GM18870 (cell line): ENCODE data around the gene ESYT2.
"Not testable (repeated sequence)": the region's sequence is repeated elsewhere in the genome, so short reads cannot be mapped to it uniquely, and the experiment has no call there.

Source experiments
- ATAC-seq: cut with Tn5 transposase; IDR thresholded peaks from one replicate; pipeline ENCODE4 v1.9.1; 2021; ENCODE audit warnings: moderate library complexity; ENCODE audit not compliant: unreplicated experiment

ESYT2 gene

GRCh38 chr7:158858592-158859503 lies 29.5 kb upstream of the ESYT2 start:
- ATAC-seq: no peak

GRCh38 chr7:158856883-158857668 lies 27.8 kb upstream of the ESYT2 start:
- ATAC-seq: no peak

GRCh38 chr7:158854681-158855081 lies 25.4 kb upstream of the ESYT2 start:
- no peak for ATAC-seq

- ATAC-seq: no peak
Observed at GRCh38 chr7:158850545-158851102, 21.3 kb upstream of the ESYT2 start.

- no peak for ATAC-seq
Observed at GRCh38 chr7:158849768-158850544, 20.6 kb upstream of the ESYT2 start.

GRCh38 chr7:158849442-158849767 lies 20.1 kb upstream of the ESYT2 start:
- no peak for ATAC-seq

- ATAC-seq: no peak
Observed at GRCh38 chr7:158847451-158847866, 18.1 kb upstream of the ESYT2 start.

- no peak for ATAC-seq
Observed at GRCh38 chr7:158846304-158846703, 17.0 kb upstream of the ESYT2 start.

GRCh38 chr7:158843771-158844170 lies 14.5 kb upstream of the ESYT2 start:
- no peak for ATAC-seq

GRCh38 chr7:158842486-158842885 lies 13.2 kb upstream of the ESYT2 start:
- ATAC-seq: no peak

GRCh38 chr7:158840604-158841003 lies 11.3 kb upstream of the ESYT2 start:
- ATAC-seq: no peak

- ATAC-seq: not testable (repeated sequence)
Observed at GRCh38 chr7:158839177-158839576, 9.9 kb upstream of the ESYT2 start.

GRCh38 chr7:158837790-158838637 lies 8.7 kb upstream of the ESYT2 start:
- ATAC-seq: no peak

- ATAC-seq: no peak
Observed at GRCh38 chr7:158836692-158837091, 7.4 kb upstream of the ESYT2 start.

- ATAC-seq: no peak
Observed at GRCh38 chr7:158834878-158835784, 5.8 kb upstream of the ESYT2 start.

- no peak for ATAC-seq
Observed at GRCh38 chr7:158832994-158833393, 3.7 kb upstream of the ESYT2 start.

- ATAC-seq: no peak
Observed at GRCh38 chr7:158831738-158832091, 2.4 kb upstream of the ESYT2 start.

- ATAC-seq: no peak
Observed at GRCh38 chr7:158830211-158830723, 958 bp upstream of the ESYT2 start.

GRCh38 chr7:158829021-158829341 lies 328 bp downstream of the ESYT2 start:
- peak; percentile 34 for ATAC-seq
